Fibroblast of skin of left quadriceps (primary cell): ENCODE results near the gene ADRB2.
"Not testable (repeated sequence)": the region's sequence is repeated elsewhere in the genome, so short reads cannot be mapped to it uniquely, and the experiment has no call there.

ENCODE experiments used
- DNase-seq, 2 experiments: peaks; one replicate each; pipeline ENCODE4 v3.0.0-alpha.2; 2013; ENCODE audit warnings: low read depth in 2 of 2

The ADRB2 gene

GRCh38 chr5:148855249-148856008 is 29.0 kb downstream of the ADRB2 start:
- DNase-seq: no peak

- no peak for DNase-seq
Measured at GRCh38 chr5:148856009-148856367, 29.6 kb downstream of the ADRB2 start.

- no peak for DNase-seq
Measured at GRCh38 chr5:148856424-148856823, 30.0 kb downstream of the ADRB2 start.

GRCh38 chr5:148857474-148857873 is 31.1 kb downstream of the ADRB2 start:
- DNase-seq: no peak

GRCh38 chr5:148858106-148858505 is 31.7 kb downstream of the ADRB2 start:
- peak; percentile 39 to 46 for DNase-seq

- DNase-seq: peak; percentile 64 to 67
Measured at GRCh38 chr5:148858547-148858946, 32.1 kb downstream of the ADRB2 start.

GRCh38 chr5:148859703-148860102 is 33.3 kb downstream of the ADRB2 start:
- no peak for DNase-seq

- DNase-seq: no peak
Measured at GRCh38 chr5:148860599-148860998, 34.2 kb downstream of the ADRB2 start.

- no peak for DNase-seq
Measured at GRCh38 chr5:148861088-148861487, 34.7 kb downstream of the ADRB2 start.

GRCh38 chr5:148861696-148862095 is 35.3 kb downstream of the ADRB2 start:
- no peak for DNase-seq

GRCh38 chr5:148864113-148864841 is 37.9 kb downstream of the ADRB2 start:
- peak; percentile 32 to 33 for DNase-seq

- DNase-seq: no peak
Measured at GRCh38 chr5:148866024-148866423, 39.6 kb downstream of the ADRB2 start.

GRCh38 chr5:148873120-148873519 is 46.7 kb downstream of the ADRB2 start:
- DNase-seq: no peak

- peak; percentile 8 to 11 for DNase-seq
Measured at GRCh38 chr5:148873690-148874485, 47.5 kb downstream of the ADRB2 start.

GRCh38 chr5:148875205-148875875 is 48.9 kb downstream of the ADRB2 start:
- DNase-seq: no peak

- DNase-seq: not testable (repeated sequence)
Measured at GRCh38 chr5:148877436-148877835, 51.0 kb downstream of the ADRB2 start.
